HG02970 (cell line): ENCODE measurements around the gene C3orf22.
"Not testable (repeated sequence)": the region's sequence is repeated elsewhere in the genome, so short reads cannot be mapped to it uniquely, and the experiment has no call there.

Experiments used
- ATAC-seq: cut with Tn5 transposase; IDR thresholded peaks from one replicate; pipeline ENCODE4 v1.9.1; 2021; ENCODE audit warnings: mild to moderate bottlenecking, moderate library complexity, moderate number of reproducible peaks; ENCODE audit not compliant: unreplicated experiment, low FRiP score

Gene C3orf22, protein sequence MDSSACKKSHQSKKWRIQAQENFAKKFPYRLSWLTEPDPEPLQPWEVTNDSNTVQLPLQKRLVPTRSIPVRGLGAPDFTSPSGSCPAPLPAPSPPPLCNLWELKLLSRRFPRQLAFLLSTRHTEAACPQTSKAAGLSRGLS

DNA sequence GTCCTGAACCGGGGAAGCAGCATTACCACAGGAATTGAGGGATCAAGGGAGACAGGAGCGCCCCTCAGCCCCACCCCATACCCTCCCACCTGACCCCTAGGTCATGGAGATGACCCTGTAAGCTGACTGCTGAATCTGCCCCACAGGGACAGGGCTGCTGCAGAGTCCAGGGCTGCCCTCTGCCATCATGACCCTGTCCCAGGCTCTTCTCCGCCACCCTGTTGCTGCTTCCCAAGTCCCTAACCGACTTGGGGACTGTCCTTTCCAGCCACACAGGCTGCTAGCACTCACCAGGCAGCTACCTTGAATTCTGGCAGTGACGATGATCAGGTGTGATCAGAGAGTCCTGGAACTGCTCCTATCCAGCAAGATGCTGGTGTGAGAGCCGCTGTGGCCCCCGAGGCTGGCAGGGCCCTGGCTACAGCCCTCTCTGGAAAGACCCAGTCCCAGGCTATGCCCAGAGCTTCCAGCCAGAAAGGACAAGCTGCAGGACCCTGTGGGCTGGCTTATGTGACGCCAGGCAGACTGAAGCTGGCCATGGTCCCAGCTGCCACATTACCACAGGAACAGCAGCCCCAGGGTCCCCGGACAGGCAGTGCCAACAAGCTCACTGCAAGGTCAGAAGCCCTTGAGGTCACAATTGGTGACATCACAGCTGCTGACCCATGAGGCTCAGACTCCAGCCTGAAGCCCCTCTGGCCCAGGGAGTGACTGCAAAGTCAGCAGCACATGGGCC is at the start of gene C3orf22:
Gene C3orf22 (minus strand): TSS at position 597 of the 736 bp plus-strand sequence. CDS start 5,542 bp downstream, outside the sequence.
- ATAC-seq, result no peak

DNA sequence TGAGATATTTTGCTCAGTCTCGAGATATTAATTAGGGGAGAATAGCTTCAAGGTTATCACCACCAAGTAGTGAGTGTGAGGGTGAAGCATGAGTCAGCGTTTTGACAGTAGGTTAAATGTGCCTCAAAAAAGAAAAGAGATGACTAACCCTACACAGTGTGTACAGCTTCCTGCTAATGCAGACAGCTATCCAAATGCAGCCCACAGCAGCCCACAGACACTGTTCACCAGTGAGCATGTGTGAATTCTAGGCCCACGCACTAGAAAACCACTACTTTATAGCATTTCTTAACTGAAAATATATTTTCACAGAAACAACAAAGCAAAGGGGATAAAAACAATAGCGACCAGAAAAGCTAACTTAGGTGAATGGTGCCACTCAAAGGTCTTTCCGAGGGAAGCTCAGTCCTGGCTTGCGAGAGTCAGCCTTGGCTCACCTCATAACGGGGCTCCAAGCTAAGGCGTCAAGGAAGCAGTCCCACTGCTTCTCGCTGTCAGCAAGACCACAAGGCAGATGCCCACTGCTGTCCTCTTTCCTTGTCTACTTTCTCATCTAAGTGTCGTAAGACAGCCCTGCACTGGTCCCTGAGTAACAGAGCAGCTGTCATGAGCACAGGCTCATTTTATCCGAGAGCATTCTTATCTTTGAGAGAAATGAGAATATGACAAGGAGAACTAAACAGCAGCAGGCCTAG is 48.6 kb upstream of the C3orf22 start:
- ATAC-seq, result no peak

DNA sequence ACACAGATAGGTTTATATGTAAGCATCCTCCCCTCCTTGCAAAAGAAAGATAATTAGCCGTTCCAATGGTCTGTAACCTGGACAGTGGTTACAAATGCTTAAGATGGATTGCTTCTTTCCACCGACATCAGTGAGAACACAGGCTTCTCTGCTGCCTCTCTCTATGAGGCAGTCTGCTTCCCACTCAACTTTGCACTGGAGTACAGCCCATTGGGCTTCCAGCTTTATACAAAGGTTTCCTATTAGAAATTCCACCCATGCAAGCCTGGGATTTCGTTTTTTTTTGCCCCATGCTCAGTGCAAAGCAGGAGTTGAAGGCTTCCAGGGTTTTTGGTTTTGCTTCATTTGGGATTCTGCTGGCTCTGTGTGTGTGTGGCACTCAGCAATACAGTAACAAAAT is 47.3 kb upstream of the C3orf22 start:
- ATAC-seq, result no peak

DNA sequence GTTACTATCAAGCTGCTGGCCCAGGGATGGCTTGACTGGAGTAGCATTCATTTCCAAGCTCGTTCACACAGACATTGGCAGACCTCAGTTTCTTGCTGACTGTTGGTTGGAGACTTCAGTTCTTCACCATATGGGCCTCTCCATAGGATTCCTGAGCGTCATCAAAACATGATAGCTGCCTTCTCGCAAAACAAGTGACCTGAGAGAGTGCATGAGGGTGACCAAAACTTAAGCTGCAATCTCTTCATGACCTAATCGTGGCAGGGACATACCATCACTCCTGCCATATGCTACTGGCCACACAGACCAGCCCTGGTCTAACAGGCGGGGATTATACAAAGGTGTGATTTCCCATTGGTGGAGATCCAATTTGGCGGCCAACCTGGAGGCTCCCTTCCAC is 46.0 kb upstream of the C3orf22 start:
- no peak for ATAC-seq

DNA sequence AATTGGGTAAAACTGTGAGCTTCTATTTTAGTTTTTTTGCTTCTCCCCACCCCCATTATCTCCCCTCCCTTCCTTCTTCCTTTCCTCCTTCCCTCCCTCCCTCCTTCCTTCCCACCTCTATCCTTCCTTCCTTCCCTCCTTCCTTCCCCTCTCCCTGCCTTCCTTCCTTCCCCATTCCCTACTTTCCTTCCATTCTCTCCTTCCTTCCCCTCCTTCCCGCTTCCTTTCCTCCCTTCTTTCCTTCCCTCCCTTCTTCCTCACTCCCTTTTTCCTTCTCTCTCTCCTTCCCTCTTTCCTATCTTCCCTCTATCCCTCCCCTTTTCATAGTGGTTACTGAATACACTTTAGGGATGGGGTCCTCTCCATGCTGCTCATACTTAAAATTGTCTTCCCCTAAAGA is 40.4 kb upstream of the C3orf22 start:
- no peak for ATAC-seq

DNA sequence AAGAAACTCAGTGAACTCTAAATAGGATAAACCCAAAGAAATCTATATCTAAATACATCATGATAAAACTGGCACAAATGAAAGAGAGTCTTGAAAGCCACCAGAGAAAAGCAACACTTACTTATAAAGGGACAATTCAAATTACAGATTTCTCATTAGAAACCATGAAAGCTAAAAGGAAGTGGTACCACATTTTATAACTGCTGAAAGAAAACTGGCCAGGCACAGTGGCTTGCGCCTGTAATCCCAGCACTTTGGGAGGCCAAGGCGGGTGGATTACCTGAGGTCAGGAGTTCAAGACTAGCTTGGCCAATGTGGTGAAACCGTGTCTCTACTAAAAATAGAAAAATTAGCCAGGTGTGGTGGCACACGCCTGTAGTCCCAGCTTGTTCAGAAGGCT is 36.7 kb upstream of the C3orf22 start:
- ATAC-seq, result not testable (repeated sequence)

DNA sequence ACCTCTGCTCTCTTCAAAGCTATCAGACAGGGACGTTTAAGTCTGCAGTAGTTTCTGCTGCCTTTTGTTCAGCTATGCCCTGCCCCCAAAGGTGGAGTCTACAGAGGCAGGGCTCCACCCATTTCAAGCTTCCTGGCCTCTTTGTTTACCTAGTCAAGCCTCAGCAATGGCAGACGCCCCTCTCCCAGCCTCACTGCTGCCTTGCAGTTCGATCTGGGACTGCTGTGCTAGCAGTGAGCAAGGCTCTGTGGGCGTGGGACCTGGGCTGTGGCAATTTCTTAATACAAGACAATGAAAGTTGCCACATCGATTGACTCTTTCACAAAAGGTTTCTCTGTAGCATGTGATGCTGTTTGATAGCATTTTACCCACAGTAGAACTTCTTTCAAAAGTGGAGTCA is 32.8 kb upstream of the C3orf22 start:
- ATAC-seq, result not testable (repeated sequence)

DNA sequence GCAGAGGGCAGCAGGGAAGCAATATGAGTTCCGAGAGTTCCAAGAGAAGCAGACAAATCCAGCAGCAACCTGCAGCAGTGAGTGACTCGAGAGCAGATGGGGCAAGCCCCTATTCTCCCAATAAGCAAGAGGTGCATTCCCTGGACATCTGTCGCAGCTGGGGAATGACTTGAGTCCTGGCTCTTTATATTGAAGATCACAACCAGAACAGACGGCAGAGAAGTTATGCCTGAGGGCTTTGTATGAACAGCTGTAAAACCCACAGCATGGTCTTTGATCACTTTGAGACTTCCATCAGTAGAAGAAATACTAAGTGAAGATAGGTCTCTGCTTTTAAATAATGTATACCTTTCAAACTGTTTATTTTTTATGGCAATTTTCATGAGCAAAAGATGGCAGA is 23.6 kb upstream of the C3orf22 start:
- no peak for ATAC-seq

DNA sequence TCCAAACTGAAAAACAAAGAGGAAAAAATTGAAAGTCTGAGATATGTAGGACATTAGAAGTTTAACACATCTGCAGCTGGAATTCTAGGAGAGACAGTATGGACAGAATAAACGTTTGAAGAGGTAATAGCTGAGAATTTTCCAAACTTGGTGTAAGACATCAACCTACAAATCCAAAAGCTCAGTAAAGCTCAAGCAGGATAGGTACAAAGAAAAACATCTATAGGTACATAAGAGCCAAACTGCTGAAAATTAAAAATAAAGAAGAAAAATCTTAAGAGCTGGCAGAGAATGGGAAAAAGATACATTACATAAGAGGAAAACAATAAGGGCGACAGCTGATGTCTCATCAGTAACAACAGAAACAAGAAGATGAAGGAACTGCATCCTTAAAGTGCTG is 22.8 kb upstream of the C3orf22 start:
- ATAC-seq, result no peak

DNA sequence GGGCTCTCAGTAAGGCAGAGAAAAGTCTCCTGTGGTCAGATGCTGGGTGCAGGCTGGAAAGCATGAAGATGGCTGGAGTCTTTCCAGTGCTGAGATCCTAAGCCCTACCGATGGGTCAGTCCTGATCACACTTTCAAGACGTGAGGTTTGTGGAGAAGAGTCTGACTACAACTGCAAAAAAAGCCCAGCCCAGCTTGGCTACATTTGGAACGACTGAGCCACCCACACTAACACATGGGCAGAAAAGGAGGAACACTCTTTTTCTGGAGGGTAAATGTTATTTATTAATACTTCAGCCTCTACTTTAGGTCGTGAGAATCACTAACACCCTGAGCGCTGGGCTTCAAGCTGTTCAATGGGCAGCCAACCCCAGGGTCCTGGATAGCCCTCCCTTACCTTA is 22.0 kb upstream of the C3orf22 start:
- no peak for ATAC-seq

DNA sequence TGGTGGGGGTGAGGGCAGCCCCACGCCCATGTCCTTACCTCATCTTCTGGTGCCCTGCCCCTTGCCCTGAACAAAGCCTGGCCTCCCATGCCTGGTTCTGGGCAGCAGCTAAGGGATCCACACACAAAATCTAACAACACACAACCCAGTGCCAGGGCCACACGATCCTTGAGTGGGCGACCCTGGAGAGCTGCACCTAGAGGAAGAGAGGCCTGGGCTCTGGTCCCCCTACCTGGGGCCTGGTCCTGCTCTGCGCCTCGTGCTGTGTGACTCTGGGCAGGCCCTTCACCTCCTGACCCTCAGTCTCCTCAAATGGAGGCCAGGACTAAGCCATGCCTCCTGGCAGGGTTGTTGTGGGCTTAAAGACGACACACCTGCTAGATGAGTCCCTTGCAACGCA is 20.0 kb upstream of the C3orf22 start:
- ATAC-seq, result no peak

DNA sequence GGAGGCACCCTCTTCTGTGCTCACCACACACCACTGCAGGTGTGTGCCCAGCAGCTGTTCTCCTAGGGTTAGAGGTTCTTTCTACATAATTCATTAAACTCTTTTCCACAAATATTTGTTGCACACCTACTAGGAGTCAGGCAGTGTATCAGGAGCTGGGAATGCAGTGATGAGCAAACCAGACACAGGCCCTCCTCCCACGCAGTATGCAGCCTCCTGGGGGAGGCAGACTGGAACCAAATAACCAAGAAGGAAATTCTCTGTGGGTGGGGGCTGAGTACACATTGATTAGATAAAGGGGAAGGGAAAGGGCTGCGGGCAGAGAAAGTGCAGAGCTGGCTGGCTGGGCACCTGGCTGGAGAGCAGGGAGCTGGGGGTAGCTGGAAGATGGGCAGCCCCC is 18.5 kb upstream of the C3orf22 start:
- no peak for ATAC-seq

DNA sequence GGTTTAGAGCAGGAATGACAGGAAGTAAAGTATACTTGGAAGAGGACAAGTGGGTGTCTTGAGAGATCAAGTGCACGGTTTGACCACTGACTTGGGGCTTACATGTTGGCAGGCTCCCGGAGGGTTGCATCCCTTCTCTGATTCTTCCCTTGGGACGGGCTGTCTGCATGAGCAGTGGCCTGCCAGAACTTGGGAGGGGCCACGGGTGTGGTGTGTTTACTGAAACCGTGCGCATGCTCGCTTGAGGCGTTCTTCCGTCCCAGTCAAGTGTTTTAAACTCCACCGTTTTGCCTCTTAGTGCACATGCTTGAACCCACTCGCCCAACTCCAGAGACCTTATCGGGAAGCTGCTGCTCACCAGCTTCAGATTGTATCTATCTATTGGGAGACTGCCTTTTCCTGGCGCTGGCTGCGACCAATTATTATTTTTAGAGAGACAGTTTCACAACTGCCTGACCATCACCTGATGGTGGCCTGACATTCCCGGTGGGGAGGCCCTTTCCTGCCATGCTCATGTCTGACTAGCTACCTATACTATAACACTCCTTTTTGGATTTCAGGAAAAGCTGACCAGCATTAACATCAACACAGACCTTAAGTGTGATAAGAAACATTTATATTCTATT is 14.9 kb upstream of the C3orf22 start:
- ATAC-seq, result no peak

DNA sequence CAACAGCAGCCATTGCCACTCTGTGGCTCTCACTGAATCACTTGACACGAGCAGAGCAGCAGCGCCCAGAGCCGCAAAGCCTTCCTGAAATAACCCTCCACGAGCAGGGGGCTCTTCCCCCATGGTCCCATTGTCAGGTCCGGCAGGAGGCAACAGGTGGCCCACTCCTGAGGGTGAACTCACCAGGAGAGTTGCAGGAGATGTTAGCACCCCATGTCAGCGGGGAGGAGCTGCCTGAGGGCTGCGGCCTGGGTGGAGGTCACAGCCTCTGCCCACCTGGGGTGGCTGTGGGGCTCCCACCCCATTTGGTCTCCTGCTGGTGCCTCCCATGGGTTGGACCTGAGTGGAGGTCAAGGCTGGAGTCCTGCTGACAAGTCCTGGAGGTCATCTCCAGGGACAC is 12.3 kb upstream of the C3orf22 start:
- no peak for ATAC-seq

DNA sequence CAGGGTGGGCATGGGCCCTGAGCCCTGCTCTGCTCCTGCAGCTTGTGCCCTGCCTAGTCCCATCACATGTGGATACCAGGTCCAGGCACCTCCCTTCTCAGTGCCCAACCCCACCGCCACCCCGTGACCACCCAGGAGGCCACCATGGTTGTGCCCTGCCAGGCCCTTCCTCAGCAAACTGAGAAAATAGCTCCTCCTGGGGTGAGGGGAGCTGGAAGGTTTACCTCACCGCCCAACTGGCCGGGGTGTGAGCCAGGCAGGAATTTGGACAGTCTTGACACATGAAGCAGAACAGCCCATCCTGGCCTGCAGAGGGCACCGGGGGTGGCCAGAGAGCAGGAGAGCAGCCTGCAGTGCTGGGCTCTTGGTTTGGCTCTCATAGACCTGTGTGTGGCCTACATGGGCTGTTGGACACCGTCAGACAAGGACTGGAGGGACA is 11.4 kb upstream of the C3orf22 start:
- no peak for ATAC-seq

DNA sequence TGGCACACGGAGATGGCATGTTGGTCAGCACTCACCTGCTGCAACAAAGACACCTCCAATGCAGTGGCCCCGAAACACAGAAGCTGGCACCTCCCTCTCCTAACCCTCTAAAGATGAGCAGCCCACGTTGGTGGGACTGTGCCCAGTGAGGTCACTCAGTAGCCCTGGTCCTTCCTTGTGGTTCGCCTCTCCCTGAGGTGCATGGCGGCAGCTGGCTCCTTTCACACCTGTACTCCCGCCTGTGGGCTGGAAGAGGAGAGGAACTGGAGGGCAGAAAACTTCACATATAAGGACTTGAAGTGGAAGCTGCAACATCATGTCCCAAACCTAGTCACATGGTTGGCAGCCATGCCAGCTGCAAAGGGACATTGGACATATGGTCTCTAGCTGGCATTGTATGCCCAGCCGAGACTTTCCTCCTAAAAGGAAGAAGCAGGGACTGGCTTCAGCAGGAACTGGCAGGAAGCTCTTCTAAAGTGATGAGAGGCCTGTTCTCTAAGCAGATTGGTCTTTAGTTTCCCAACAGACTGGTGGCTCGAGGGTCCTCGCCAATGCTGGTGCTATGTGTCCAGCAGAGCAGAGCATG is 10.8 kb upstream of the C3orf22 start:
- ATAC-seq, result no peak

DNA sequence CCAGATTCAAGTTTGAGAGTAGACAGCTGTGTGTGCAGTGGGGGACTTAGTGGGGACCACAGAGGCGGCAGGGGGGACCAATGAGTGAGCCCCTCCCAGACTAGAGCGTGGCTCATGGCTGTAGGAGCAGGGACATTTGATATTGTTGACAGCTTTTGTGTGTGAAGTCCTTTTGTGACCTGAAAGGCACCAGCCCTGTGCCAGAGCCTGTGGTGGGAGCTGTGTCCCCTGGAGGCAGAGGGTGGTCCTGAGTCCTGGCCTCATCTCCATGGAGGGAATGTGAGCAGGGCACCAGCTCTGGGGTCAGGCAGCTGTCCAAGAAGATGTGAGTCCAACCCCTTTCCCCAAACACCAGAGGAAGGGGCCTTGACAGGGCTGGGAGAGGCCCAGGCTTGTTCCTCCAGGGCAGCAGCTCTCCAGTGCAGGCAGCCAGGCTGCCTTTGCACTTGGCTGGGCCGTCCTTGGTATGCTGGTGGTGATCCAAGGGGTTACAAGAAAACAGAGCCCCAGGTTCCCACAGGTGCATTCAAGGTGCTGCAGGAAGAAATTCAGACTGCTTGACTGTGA is 10.1 kb upstream of the C3orf22 start:
- no peak for ATAC-seq

DNA sequence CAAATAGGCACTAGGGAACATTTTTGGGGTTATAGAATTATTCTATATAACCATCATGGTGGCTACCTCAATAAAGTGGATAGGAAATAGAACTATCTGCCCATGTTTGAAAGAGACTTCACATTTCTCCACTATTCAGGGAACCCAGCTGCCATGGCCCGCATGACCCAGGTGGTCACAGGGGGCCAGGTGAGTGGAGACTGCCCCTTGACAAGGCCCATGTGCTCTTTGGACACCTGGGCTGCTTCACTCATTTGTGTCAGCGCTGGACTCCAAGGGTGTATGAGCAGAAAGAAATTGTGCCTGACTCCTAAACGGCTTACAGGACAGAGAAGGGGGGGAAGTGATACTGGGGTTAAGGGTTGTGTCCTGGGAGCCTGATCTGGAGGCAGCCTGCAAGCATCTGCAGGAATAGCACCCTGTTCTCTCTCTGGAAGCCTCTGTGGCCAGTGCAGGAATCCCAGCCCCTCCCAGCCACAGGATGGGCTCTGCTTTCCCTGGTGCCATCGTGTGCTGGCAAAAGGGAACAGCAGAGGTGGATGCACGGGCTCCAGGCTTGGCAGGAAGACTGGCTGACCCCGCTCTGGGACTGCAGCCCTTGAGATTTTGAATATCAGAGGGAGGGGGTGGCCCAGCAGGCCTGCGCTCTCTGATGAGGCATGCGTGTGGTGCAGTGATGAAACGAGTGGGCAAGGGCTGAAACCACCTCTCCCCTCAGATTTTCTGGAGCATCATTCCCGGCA is 9.1 kb upstream of the C3orf22 start:
- ATAC-seq, result no peak

DNA sequence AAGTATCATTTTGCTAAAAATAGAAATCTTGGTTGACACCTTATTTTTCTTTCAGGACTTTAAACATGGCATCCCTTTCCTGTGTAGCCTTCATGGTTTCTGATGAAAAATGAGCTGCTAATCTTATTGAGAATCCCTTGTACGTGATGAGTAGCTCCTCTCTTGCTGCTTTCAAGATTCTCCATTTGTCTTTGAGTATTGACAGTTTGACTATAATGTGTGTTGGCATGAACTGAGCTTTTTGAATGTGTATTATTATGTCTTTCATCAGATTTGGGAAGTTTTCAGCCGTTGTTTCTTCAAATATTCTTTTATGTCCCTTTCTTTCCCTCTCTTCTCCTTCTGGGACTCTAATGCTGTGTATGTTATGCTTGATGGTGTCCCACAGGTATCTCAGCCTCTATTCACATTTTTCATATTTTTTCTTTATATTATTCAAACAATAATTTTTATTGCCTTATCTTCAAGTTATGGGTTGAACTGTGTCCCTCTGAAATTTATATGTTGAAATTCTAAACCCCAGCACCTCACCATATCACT is 4.1 kb upstream of the C3orf22 start:
- no peak for ATAC-seq

DNA sequence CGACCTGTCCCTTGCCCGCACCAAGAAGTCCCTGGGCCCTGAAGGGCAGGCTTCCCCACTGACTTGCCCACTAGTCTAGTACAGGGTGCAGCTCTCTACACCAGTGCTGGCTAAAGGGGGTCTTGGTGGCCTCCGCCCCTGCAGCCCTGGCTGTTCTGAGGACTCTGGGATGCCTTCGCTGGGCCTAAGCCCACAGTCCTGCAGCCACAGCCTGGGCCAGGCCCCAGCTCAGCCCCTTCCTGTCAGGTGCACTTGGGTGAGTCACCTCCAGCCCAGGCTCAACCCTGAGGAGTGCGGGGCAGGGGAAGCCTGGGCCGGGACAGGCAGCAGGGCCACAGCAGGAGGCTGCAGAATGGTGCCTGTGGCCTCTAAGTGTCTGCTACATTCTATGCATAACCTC is 971 bp downstream of the C3orf22 start:
- ATAC-seq, result no peak
